ENCODE results near the gene GSS. TPM values are rescaled to one million over a fixed set of nuclear protein-coding genes. Genes with fewer than 3 reads are reported as not detected.
A peak's percentile ranks its signal among the peaks of the same experiment; 100 is the strongest.
"Not testable (repeated sequence)": the region's sequence is repeated elsewhere in the genome, so short reads cannot be mapped to it uniquely, and the experiment has no call there.

Gene GSS
- total RNA-seq, 1 experiment from 2014 or later: 131 TPM

DNA sequence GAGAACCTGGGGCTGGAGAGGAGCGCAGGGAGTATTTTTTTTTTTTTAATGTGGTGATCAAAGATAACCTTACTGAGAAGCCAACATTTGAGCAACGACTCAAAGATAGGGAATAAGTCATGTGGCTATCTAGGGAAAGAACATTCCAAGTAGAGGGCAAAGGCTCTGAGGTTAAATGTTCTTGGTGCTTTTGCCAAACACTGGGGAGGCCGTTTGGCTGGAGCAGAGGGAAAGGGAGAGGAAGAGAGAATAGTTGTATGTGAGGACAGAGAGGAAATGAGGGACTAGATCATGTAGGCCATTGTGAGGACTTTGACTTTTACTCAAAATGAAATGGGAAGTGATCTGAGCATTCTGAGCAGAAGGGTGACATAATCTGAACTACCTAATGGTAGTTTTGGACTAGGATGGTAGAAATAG, 51.4 kb downstream of the GSS start:
- Histone ChIP-seq H3F3A (ENCODE audit: insufficient read depth, low read depth) (peaks cover 46% of the 10 kb centered on the region), H3K36me3 (ENCODE audit: low read depth) (peaks cover 22% of the 10 kb centered on the region), H3K27me3 (ENCODE audit: insufficient read depth, low read depth) (no peaks in the 10 kb centered on the region), H4K20me1 (ENCODE audit: insufficient read depth) (no peaks in the 10 kb centered on the region), H3K4me1 (replicated peaks; ENCODE audit: insufficient read depth) (peaks cover 42% of the 10 kb centered on the region), H3K79me2 (ENCODE audit: low read depth) (peaks cover 27% of the 10 kb centered on the region), H3K27ac (peak overlapping the region; percentile 14; the same call in 1 of the 2 replicates), H2AFZ (no peak overlapping the region), H3K9me2 (ENCODE audit: insufficient read depth) (no peaks in the 10 kb centered on the region), H3K4me3 (no peak overlapping the region), H3K9me3 (ENCODE audit: insufficient read depth, low read depth) (no peaks in the 10 kb centered on the region), H3K4me2 (no peak overlapping the region)
- no peak for DNase-seq
- no TSS peak for BruUV-seq (replicated peaks)
- POLR2A ChIA-PET (ENCODE audit: unreplicated experiment): interaction anchor here (0.7 kb wide), 1 partner anchor 11 kb away, joined by 24 read pairs; no protein-coding TSS in a partner anchor
- TF ChIP-seq EZH2 (IDR thresholded peaks at IDR 0.05; ENCODE audit: low read depth): no peak
- TF ChIP-seq CTCF (conservative IDR thresholded peaks at IDR 0.05): no peak
- CTCF ChIA-PET: interaction anchor here (0.6 to 0.7 kb wide), 2 partner anchors 18 to 372 kb away, joined by 3 to 19 read pairs; no protein-coding TSS in a partner anchor
- intact Hi-C loops (cut with micrococcal nuclease; ENCODE audit: unreplicated experiment): no loop called here

- H4K20me1 ChIP-seq (ENCODE audit: insufficient read depth); H3K27me3 ChIP-seq (ENCODE audit: insufficient read depth, low read depth); H2AFZ ChIP-seq; DNase-seq; intact Hi-C loops (cut with micrococcal nuclease; ENCODE audit: unreplicated experiment); H3K27ac ChIP-seq; H3K4me3 ChIP-seq; CTCF ChIA-PET; H3K9me2 ChIP-seq (ENCODE audit: insufficient read depth); H3F3A ChIP-seq (ENCODE audit: insufficient read depth, low read depth); H3K9me3 ChIP-seq (ENCODE audit: insufficient read depth, low read depth); POLR2A ChIA-PET (ENCODE audit: unreplicated experiment); BruUV-seq (replicated peaks); H3K4me2 ChIP-seq: not testable (repeated sequence)
- Histone ChIP-seq H3K79me2 (ENCODE audit: low read depth) (peaks cover 31% of the 10 kb centered on the region), H3K4me1 (replicated peaks; ENCODE audit: insufficient read depth) (peaks cover 10% of the 10 kb centered on the region; the same call in 1 of the 2 replicates), H3K36me3 (ENCODE audit: low read depth) (peaks cover 15% of the 10 kb centered on the region)
Measured at GRCh38 chr20:34898731-34899130, 56.9 kb downstream of the GSS start.

- H3K27me3 ChIP-seq (ENCODE audit: insufficient read depth, low read depth); POLR2A ChIA-PET (ENCODE audit: unreplicated experiment); H2AFZ ChIP-seq; H4K20me1 ChIP-seq (ENCODE audit: insufficient read depth); H3K4me1 ChIP-seq (replicated peaks; ENCODE audit: insufficient read depth); H3K4me2 ChIP-seq; H3K9me3 ChIP-seq (ENCODE audit: insufficient read depth, low read depth); DNase-seq; H3F3A ChIP-seq (ENCODE audit: insufficient read depth, low read depth); H3K9me2 ChIP-seq (ENCODE audit: insufficient read depth); BruUV-seq (replicated peaks); H3K4me3 ChIP-seq; intact Hi-C loops (cut with micrococcal nuclease; ENCODE audit: unreplicated experiment); H3K27ac ChIP-seq: not testable (repeated sequence)
- peaks cover 15% of the 10 kb centered on the region for H3K36me3 ChIP-seq (ENCODE audit: low read depth)
- CTCF ChIA-PET: interaction anchor here (0.6 kb wide), 1 partner anchor 22 kb away, joined by 21 read pairs; the partner anchor contains the start of gene ACSS2
- peaks cover 37% of the 10 kb centered on the region for H3K79me2 ChIP-seq (ENCODE audit: low read depth)
Measured at GRCh38 chr20:34898129-34898528, 57.5 kb downstream of the GSS start.

DNA sequence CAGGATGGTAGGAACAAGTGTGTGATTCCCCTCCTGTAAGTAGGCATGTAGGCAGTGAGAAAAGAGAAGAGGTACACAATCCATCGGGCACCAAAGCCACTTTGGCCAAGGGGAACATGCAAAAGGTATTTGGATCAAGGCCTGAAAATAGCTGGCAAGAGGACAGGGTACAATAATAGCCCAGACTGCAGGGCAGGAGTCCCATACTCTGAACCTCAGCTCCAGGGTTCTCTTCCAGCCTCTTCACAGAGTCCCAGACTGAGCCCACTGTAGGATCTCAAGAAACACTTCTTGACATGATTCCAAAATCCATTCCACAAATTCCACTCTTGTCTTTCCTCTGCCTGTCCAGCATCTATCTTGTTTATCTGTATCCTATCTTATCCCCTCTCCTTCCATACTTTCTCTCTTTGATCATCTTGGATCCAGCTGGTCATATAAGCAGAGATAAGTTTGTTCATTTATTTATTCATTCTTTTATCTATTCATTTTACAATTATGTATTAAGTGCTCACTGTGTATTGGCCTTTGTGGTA, 59.5 kb downstream of the GSS start:
- no peak overlapping the region for H2AFZ ChIP-seq
- no peaks in the 10 kb centered on the region for H3K9me2 ChIP-seq (ENCODE audit: insufficient read depth)
- H3K27ac ChIP-seq: no peak overlapping the region
- no peak overlapping the region for H3K4me3 ChIP-seq
- H3K36me3 ChIP-seq (ENCODE audit: low read depth): peaks cover 10% of the 10 kb centered on the region; the same call in 1 of the 2 replicates
- H4K20me1 ChIP-seq (ENCODE audit: insufficient read depth): no peaks in the 10 kb centered on the region
- ChIA-PET CTCF (no interaction called here), POLR2A (ENCODE audit: unreplicated experiment) (no interaction called here)
- no peak for DNase-seq
- no peak for TF ChIP-seq EZH2 (IDR thresholded peaks at IDR 0.05; ENCODE audit: low read depth)
- TF ChIP-seq CTCF (conservative IDR thresholded peaks at IDR 0.05): no peak
- H3K27me3 ChIP-seq (ENCODE audit: insufficient read depth, low read depth): no peaks in the 10 kb centered on the region
- H3K9me3 ChIP-seq (ENCODE audit: insufficient read depth, low read depth): no peaks in the 10 kb centered on the region
- peaks cover 48% of the 10 kb centered on the region for H3K79me2 ChIP-seq (ENCODE audit: low read depth)
- H3F3A ChIP-seq (ENCODE audit: insufficient read depth, low read depth): peaks cover 25% of the 10 kb centered on the region
- H3K4me2 ChIP-seq: no peak overlapping the region
- intact Hi-C loops (cut with micrococcal nuclease; ENCODE audit: unreplicated experiment): no loop called here
- peaks cover 26% of the 10 kb centered on the region for H3K4me1 ChIP-seq (replicated peaks; ENCODE audit: insufficient read depth)
- no TSS peak for BruUV-seq (replicated peaks)
